Measurements from ENCODE around the gene TRABD2B.

- no peak for TF ChIP-seq POLR2A (IDR thresholded peaks at IDR 0.05)
- no peak for TF ChIP-seq CTCF (IDR thresholded peaks at IDR 0.05)
Observed at GRCh38 chr1:47983691-47984090, 13.5 kb downstream of the TRABD2B start.

All from body of pancreas (tissue), 4 donors.